Measurements from ENCODE around the gene TRPV3.

GRCh38 chr17:3532106-3532858 lies 25.3 kb downstream of the TRPV3 start:
- TF ChIP-seq, protein P1, sequence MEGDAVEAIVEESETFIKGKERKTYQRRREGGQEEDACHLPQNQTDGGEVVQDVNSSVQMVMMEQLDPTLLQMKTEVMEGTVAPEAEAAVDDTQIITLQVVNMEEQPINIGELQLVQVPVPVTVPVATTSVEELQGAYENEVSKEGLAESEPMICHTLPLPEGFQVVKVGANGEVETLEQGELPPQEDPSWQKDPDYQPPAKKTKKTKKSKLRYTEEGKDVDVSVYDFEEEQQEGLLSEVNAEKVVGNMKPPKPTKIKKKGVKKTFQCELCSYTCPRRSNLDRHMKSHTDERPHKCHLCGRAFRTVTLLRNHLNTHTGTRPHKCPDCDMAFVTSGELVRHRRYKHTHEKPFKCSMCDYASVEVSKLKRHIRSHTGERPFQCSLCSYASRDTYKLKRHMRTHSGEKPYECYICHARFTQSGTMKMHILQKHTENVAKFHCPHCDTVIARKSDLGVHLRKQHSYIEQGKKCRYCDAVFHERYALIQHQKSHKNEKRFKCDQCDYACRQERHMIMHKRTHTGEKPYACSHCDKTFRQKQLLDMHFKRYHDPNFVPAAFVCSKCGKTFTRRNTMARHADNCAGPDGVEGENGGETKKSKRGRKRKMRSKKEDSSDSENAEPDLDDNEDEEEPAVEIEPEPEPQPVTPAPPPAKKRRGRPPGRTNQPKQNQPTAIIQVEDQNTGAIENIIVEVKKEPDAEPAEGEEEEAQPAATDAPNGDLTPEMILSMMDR (IDR thresholded peaks at IDR 0.05; ENCODE audit: low read length): no peak
- TF ChIP-seq EZH2 (IDR thresholded peaks at IDR 0.05; ENCODE audit: borderline replicate concordance, low read length): no peak
